Epithelial cell of esophagus (primary cell): ENCODE data around the gene IFT43.

Source experiments
- DNase-seq: peaks from one replicate; pipeline ENCODE4 v3.0.0; 2010; ENCODE audit warnings: low read depth
- H3K4me3 ChIP-seq: 2 replicates; pipeline ENCODE4 v1.5.1; 2011; ENCODE audit warnings: mild to moderate bottlenecking, low read length, control low read depth
- CTCF ChIP-seq: IDR thresholded peaks from 2 replicates; pipeline ENCODE4 v1.5.1; 2011; ENCODE audit warnings: low read depth, mild to moderate bottlenecking, low read length, control low read depth, inconsistent platforms; ENCODE audit not compliant: insufficient read depth; ENCODE audit errors: missing control alignments

The IFT43 gene

GRCh38 chr14:75985618-75986438 is at the start of gene IFT43:
Gene IFT43, plus strand, starts transcription at chr14:75985763. Its CDS starts 24 bp downstream, at chr14:75985787.
- peak; percentile 85 for DNase-seq
- peak within 1 kb of the TSS; percentile 74 for H3K4me3 ChIP-seq
- TF ChIP-seq CTCF = no peak

GRCh38 chr14:75939200-75939599 is 46.4 kb upstream of the IFT43 start:
- no peak for TF ChIP-seq CTCF
- H3K4me3 ChIP-seq = no peak overlapping the region
- DNase-seq = peak; percentile 7

- no peak overlapping the region for H3K4me3 ChIP-seq
- TF ChIP-seq CTCF = no peak
- no peak for DNase-seq
Measured at GRCh38 chr14:75941030-75941429, 44.5 kb upstream of the IFT43 start.

GRCh38 chr14:75944607-75945241 is 40.8 kb upstream of the IFT43 start:
- H3K4me3 ChIP-seq = no peak overlapping the region
- DNase-seq = no peak
- no peak for TF ChIP-seq CTCF

- DNase-seq = peak; percentile 35
- no peak overlapping the region for H3K4me3 ChIP-seq
- TF ChIP-seq CTCF = no peak
Measured at GRCh38 chr14:75946785-75947184, 38.8 kb upstream of the IFT43 start.

GRCh38 chr14:75952489-75952888 is 33.1 kb upstream of the IFT43 start:
- no peak overlapping the region for H3K4me3 ChIP-seq
- no peak for DNase-seq
- TF ChIP-seq CTCF = no peak
